GM18907 (cell line): ENCODE data around the gene WDR73.
"Not testable (repeated sequence)": the region's sequence is repeated elsewhere in the genome, so short reads cannot be mapped to it uniquely, and the experiment has no call there.

ENCODE experiments used
- ATAC-seq: cut with Tn5 transposase; IDR thresholded peaks from one replicate; pipeline ENCODE4 v1.9.1; 2021; ENCODE audit warnings: mild to moderate bottlenecking, moderate library complexity; ENCODE audit not compliant: unreplicated experiment

The WDR73 gene

GRCh38 chr15:84658080-84658787, 4.2 kb upstream of the WDR73 start, which contains the start of gene NMB:
NMB (minus strand) TSS chr15:84658199; CDS start chr15:84658152, 47 bp downstream.
- ATAC-seq = peak; percentile 68

DNA sequence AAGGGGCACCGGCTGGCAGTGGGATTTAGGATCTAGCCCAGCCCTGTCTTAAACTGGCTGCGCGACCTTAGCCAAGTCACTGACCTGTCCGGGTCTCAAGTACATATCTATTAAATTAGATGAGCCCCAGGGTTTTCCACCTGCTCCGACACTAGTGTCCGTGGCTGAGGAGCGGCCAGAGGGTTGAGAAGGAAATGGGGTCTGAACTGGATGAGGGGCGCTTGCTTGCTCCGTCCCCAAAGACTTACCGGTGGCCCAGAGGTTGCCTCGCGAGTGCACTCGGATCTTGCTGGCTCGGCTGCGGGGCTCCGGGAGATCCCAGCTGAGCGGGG, 3.6 kb upstream of the WDR73 start:
- no peak for ATAC-seq

DNA sequence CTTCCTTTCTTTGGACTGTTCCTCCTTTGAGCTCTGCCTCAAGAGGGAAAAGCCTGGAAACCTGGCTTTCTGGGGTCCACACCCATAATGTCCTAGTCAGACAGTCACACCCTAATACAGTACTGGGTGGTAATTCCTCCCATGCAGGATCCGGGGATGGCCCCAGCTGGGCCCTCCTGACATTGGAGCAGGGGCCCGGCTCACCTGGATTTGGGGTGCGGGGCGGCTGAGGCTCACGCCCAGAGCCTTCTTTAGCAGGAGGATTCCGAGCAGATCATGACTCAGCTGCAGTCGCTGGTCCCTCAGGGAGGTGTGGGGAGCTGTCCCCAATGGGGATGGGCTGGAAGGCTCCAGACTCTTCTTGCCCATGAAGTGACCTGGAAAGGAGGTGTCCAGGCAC, 2.9 kb upstream of the WDR73 start:
- ATAC-seq = no peak

GRCh38 chr15:84654689-84655453, 788 bp upstream of the WDR73 start:
- ATAC-seq = peak; percentile 43

DNA sequence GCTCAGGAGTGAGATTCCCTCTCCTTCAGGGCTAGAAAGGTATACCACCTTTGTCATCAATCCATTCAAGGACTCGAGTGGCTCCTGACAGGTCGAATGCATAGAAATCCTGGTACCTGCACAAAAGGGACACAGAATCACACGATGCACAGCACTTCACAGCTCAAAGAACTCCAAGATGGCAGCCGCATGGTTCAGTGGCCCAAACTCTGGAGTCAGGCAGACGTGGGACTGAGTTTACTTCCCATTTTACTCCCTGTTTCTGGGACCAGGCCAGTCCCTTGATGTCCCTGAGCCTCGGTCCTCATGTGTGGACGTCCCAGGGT, 536 bp downstream of the WDR73 start:
- no peak for ATAC-seq

DNA sequence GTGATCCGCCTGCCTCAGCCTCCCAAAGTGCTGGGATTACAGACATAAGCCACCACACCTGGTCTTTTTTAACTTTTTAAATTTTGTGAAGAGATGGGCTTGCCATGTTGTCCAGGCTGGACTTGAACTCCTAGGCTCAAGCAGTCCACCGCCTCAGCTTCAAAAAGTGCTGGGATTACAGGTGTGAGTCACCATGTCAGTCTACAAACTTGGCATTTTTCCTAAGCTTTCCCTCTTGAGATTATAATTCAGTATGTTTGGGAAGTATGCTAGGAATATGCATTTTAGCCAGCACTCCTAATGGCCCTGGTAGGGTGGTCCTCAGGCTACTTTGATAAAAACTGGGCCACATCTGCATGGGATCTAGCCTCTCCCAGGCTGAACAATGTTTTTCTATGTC, 4.4 kb downstream of the WDR73 start:
- no peak for ATAC-seq

GRCh38 chr15:84648539-84648938, 5.5 kb downstream of the WDR73 start:
- no peak for ATAC-seq

DNA sequence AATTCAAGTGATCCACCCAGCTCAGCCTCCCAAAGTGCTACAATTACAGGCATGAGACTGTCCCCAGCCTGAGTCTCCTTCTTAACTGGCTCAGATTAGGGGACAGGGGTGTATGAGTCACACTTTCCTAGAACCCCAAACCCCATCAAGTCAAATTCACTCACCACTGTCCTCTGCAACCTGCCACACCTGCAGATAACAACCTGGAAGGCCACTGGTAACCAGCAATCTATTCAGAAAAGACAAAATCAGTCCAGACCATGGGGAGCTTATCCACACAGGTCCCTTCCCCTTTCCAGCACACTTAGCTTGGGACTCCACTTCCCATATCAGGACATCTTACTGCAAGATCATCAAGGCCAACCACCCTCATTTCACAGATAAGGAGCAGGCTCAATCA, 6.4 kb downstream of the WDR73 start:
- no peak for ATAC-seq

DNA sequence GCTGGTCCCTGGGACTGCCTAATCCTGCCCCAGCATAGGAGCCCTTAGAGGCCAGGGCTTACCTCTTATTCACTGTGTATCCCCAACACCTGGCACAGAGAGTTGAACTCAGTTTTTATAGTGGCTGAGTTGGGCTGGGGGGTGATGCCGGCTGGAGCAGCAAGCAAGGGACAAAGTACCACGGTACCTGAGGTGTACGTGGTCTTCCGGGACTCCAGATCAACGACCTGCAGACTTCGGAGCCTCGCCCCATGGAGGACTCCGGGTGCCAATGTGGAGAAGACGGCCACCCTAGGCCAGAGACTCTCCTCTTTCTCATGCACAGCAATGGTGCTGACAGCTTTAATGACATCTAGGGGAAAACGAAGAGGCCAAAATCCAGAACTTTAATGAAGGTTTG, 8.1 kb downstream of the WDR73 start:
- no peak for ATAC-seq

DNA sequence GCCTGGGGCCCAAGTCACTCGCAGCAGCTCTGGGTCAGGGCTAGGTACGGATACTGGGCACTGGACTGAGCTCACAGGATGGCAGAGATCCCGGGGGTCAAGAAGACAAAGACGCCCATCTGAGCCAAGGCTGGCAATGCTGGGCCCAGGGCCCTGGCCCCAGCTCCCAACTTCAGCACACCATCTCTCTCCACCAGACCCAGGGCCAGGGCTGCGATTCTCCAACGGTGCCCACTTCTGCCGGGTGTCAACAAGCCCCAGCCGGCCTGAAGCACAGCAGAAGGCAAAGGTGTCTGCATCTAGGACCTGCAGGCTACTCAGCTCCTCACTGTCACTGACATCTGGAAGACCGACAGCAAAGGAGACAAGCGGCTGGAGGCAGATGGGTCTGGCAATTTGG, 8.6 kb downstream of the WDR73 start:
- ATAC-seq = no peak

GRCh38 chr15:84643838-84644237, 10.2 kb downstream of the WDR73 start:
- ATAC-seq = no peak

GRCh38 chr15:84642640-84643039, 11.4 kb downstream of the WDR73 start:
- not testable (repeated sequence) for ATAC-seq

DNA sequence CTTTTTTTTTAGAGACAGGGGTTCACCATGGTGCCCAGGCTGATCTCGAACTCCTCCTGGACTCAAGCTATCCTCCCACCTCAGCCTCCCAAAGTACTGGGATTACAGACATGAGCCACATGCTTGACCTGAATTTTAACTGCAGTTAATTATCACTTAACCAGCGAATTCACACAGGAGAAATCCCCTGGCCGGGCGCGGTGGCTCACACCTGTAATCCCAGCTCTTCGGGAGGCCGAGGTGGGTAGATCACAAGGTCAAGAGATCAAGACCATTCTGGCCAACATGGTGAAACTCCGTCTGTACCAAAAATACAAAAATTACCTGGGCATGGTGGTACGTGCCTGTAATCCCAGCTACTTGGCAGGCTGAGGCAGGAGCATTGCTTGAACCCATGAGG, 12.2 kb downstream of the WDR73 start:
- not testable (repeated sequence) for ATAC-seq

DNA sequence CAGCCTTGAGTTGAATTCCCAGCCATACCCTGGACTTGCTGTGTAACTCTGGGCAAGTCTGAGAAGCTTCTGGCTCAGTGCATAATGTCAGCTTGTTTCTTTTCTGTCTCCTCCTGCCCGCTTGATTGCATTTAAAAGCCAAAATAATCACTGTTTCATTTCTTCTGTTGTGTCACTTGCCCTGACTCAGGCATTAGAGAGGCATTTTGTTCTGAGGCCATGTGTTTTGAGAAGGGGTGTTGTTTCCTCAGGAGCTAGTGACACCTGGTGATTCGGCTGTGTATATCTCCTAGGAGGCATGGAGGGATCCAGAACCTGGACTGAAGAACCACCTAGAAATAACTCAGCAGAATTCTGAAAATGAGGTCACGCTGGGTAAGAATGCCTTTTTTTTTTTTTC, 16.0 kb downstream of the WDR73 start:
- no peak for ATAC-seq

- no peak for ATAC-seq
Measured at GRCh38 chr15:84634228-84634837, 19.8 kb downstream of the WDR73 start.

- ATAC-seq = peak; percentile 44
Measured at GRCh38 chr15:84633311-84634227, 20.5 kb downstream of the WDR73 start.

DNA sequence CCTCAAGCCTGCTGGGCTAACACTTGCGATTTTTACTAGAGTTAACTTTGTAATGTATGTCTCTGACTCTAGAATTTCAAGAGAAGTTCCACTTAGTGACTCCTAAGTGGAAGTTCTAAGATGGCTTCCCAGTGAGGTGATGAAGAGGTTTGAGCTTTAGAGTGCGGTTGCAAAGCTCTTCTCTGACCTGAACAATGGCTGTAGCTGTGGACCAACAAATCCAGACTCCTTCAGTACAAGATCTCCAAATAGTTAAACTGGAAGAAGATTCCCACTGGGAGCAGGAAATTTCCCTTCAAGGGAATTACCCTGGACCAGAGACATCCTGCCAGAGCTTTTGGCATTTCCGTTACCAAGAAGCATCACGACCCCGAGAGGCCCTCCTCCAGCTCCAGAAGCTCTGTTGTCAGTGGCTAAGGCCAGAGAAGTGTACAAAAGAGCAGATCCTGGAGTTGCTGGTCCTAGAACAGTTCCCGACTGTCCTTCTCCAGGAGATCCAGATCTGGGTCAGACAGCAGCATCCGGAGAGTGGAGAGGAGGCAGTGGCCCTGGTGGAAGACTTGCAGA, 22.3 kb downstream of the WDR73 start:
- ATAC-seq = no peak

DNA sequence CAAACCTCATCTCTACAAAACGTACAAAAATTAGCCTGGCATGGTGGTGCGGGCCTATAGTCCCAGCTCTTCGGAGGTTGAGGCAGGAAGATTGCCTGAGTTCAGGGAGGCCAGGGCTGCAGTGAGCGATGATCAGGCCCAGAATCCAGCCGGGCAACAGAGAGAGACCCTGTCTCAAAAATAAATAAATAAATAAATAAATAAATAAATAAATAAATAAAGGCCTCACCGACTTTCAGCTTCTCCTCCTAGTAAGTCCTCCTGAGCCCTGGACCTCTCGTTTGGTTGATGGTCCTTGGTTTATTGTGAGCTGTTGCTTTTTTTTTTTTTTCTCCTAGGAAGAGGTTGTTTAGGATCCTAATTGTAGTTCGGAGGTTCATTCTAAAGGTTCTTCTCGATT, 25.1 kb downstream of the WDR73 start:
- no peak for ATAC-seq

- ATAC-seq = no peak
Measured at GRCh38 chr15:84625123-84625522, 29.0 kb downstream of the WDR73 start.

DNA sequence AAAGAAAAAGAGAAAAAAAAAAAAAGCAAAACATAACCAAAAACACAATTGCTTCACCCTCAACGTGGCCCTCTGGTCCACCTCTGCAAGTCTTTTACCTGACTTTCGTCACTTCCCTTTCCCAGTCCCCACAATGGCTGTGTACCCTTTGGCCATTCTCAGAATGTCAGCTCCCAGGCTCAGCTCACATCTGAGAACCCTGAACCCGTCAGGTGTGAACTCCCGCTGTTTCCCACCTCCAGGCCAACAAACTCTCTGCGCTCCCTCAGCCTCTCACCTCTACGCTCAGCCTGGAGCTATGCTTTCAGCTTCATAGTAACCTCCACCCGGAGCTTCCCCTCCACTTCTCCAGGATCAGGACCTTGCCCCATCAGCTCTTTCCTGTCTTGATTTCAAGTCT, 29.7 kb downstream of the WDR73 start:
- ATAC-seq = no peak
